Measurements from ENCODE around the gene WIF1.

WIF1 gene

DNA sequence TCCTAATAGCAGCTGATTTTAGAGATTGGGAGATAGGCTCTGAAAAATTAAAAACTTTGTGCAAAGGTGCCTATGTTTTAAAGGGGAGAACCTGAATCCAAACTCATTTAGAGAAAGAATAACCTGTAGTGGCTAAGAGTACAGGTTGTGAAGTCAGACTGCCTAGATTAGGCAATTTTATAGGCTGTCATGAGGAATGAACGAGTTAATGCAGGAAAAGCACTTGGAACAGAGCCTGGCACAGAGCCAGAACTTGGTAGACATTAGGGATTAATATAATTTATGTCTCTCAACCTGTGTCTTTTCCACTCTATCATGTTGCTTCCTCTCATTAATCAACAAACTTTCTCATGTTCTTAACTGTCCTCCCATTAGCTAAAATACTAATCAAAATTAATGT, 98.1 kb downstream of the WIF1 start:
- no peak overlapping the region for H3K9ac ChIP-seq (ENCODE audit: low read depth, low read length, poor library complexity, severe bottlenecking)
- H3K4me3 ChIP-seq (ENCODE audit: low read length, poor library complexity, severe bottlenecking): no peak overlapping the region
- H3K27me3 ChIP-seq (ENCODE audit: insufficient read depth, low read length, poor library complexity, severe bottlenecking): no peaks in the 10 kb centered on the region
- no peaks in the 10 kb centered on the region for H3K4me1 ChIP-seq (ENCODE audit: insufficient read depth, low read length, poor library complexity, severe bottlenecking)
- H3K36me3 ChIP-seq (ENCODE audit: insufficient read depth, low read length): no peaks in the 10 kb centered on the region
- no peaks in the 10 kb centered on the region for H4K20me1 ChIP-seq (ENCODE audit: insufficient read depth, low read length, poor library complexity, severe bottlenecking)
- TF ChIP-seq EZH2phosphoT487 (IDR thresholded peaks at IDR 0.05; ENCODE audit: borderline replicate concordance): no peak
- TF ChIP-seq, protein P1, sequence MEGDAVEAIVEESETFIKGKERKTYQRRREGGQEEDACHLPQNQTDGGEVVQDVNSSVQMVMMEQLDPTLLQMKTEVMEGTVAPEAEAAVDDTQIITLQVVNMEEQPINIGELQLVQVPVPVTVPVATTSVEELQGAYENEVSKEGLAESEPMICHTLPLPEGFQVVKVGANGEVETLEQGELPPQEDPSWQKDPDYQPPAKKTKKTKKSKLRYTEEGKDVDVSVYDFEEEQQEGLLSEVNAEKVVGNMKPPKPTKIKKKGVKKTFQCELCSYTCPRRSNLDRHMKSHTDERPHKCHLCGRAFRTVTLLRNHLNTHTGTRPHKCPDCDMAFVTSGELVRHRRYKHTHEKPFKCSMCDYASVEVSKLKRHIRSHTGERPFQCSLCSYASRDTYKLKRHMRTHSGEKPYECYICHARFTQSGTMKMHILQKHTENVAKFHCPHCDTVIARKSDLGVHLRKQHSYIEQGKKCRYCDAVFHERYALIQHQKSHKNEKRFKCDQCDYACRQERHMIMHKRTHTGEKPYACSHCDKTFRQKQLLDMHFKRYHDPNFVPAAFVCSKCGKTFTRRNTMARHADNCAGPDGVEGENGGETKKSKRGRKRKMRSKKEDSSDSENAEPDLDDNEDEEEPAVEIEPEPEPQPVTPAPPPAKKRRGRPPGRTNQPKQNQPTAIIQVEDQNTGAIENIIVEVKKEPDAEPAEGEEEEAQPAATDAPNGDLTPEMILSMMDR (conservative IDR thresholded peaks at IDR 0.05; ENCODE audit: low read length): no peak
- no peak overlapping the region for H3K4me2 ChIP-seq (ENCODE audit: low read depth, low read length, poor library complexity, severe bottlenecking)
- no peaks in the 10 kb centered on the region for H3K9me2 ChIP-seq (replicated peaks; ENCODE audit: low read depth, low read length)
- no peaks in the 10 kb centered on the region for H3F3A ChIP-seq (ENCODE audit: low read depth)
- no peak overlapping the region for H2AFZ ChIP-seq (ENCODE audit: low read length)
- H3K9me3 ChIP-seq (ENCODE audit: insufficient read depth, low read depth, low read length): no peaks in the 10 kb centered on the region
- no peaks in the 10 kb centered on the region for H3K79me2 ChIP-seq (ENCODE audit: insufficient read depth, low read length)

DNA sequence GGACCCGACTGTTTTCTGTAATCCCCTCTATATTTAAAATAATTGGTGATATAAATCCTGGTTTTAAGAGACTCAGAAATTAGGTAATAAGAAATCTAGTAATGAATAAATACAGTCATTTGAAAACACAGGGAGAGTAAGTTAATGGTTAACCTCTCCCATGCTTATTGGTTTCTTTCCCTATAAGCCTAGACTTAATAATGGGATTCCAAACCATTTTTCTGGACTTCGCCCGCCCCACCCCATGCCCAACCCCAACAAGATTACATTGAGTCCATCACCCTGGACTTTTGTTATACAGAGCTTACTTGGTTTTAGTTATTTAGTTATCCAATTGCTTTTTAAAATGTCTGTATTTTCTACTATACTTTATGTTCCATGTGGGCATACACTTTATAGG, 98.7 kb downstream of the WIF1 start:
- no peaks in the 10 kb centered on the region for H3K36me3 ChIP-seq (ENCODE audit: insufficient read depth, low read length)
- H4K20me1 ChIP-seq (ENCODE audit: insufficient read depth, low read length, poor library complexity, severe bottlenecking): no peaks in the 10 kb centered on the region
- H3K4me1 ChIP-seq (ENCODE audit: insufficient read depth, low read length, poor library complexity, severe bottlenecking): no peaks in the 10 kb centered on the region
- no peaks in the 10 kb centered on the region for H3K9me2 ChIP-seq (replicated peaks; ENCODE audit: low read depth, low read length)
- no peak overlapping the region for H3K9ac ChIP-seq (ENCODE audit: low read depth, low read length, poor library complexity, severe bottlenecking)
- no peak overlapping the region for H3K4me3 ChIP-seq (ENCODE audit: low read length, poor library complexity, severe bottlenecking)
- no peaks in the 10 kb centered on the region for H3F3A ChIP-seq (ENCODE audit: low read depth)
- H3K79me2 ChIP-seq (ENCODE audit: insufficient read depth, low read length): no peaks in the 10 kb centered on the region
- TF ChIP-seq EZH2phosphoT487 (IDR thresholded peaks at IDR 0.05; ENCODE audit: borderline replicate concordance): no peak
- TF ChIP-seq, protein P1 (conservative IDR thresholded peaks at IDR 0.05; ENCODE audit: low read length): no peak
- no peaks in the 10 kb centered on the region for H3K9me3 ChIP-seq (ENCODE audit: insufficient read depth, low read depth, low read length)
- H3K4me2 ChIP-seq (ENCODE audit: low read depth, low read length, poor library complexity, severe bottlenecking): no peak overlapping the region
- H2AFZ ChIP-seq (ENCODE audit: low read length): no peak overlapping the region
- H3K27me3 ChIP-seq (ENCODE audit: insufficient read depth, low read length, poor library complexity, severe bottlenecking): no peaks in the 10 kb centered on the region

DNA sequence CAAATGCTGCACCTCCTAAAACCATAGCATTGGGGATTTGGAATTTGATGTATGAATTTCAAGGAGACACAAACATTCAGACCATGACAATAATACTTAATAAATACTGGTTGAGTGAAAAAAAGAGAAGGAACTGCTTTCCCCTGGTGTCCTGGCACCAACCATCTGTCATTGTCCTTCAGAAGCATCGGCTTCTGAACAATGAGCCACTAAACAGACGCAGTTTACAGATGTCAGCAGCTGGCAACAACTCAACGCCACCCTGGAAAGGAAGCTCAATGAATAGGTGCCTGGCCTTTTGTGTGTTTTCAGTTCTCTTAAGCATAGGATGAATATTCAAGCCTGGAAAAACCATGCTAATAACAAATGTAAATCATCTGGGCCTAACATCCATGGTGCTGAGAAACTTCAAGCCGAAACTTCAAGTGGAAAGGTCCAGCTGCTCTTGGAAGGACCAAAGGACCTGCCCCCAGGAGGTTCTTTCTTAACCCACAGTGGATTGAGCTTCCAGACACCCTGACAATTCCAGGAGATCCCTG, 101.3 kb downstream of the WIF1 start:
- H3K9me2 ChIP-seq (replicated peaks; ENCODE audit: low read depth, low read length): no peaks in the 10 kb centered on the region

More for the DNA sequence above, 101.3 kb downstream of the WIF1 start:
- no peak overlapping the region for H3K4me3 ChIP-seq (ENCODE audit: low read length, poor library complexity, severe bottlenecking)
- no peaks in the 10 kb centered on the region for H3K9me3 ChIP-seq (ENCODE audit: insufficient read depth, low read depth, low read length)
- TF ChIP-seq EZH2phosphoT487 (IDR thresholded peaks at IDR 0.05; ENCODE audit: borderline replicate concordance): no peak
- TF ChIP-seq, protein P1 (conservative IDR thresholded peaks at IDR 0.05; ENCODE audit: low read length): no peak
- no peak overlapping the region for H2AFZ ChIP-seq (ENCODE audit: low read length)
- H3K27me3 ChIP-seq (ENCODE audit: insufficient read depth, low read length, poor library complexity, severe bottlenecking): peaks cover 10% of the 10 kb centered on the region
- no peak overlapping the region for H3K4me2 ChIP-seq (ENCODE audit: low read depth, low read length, poor library complexity, severe bottlenecking)
- no peak overlapping the region for H3K9ac ChIP-seq (ENCODE audit: low read depth, low read length, poor library complexity, severe bottlenecking)
- H4K20me1 ChIP-seq (ENCODE audit: insufficient read depth, low read length, poor library complexity, severe bottlenecking): no peaks in the 10 kb centered on the region
- H3K4me1 ChIP-seq (ENCODE audit: insufficient read depth, low read length, poor library complexity, severe bottlenecking): no peaks in the 10 kb centered on the region
- no peaks in the 10 kb centered on the region for H3K36me3 ChIP-seq (ENCODE audit: insufficient read depth, low read length)
- H3F3A ChIP-seq (ENCODE audit: low read depth): no peaks in the 10 kb centered on the region
- no peaks in the 10 kb centered on the region for H3K79me2 ChIP-seq (ENCODE audit: insufficient read depth, low read length)
